GM23338 (cell line): ENCODE results near the gene FGFBP1. TPM values are rescaled to one million over a fixed set of nuclear protein-coding genes. Genes with fewer than 3 reads are reported as not detected.

Experiments used
- ATAC-seq: fragments of 200-7000 bp; cut with Tn5 transposase; 3 replicates; pipeline ENCODE4 v1.9.1; 2020
- DNase-seq: peaks from one replicate; pipeline ENCODE4 v3.0.0-alpha.2; 2015; ENCODE audit warnings: low spot score
- H2AFZ ChIP-seq: fragments of 200-600 bp; sonication (generic); 2 replicates; pipeline ENCODE4 v1.8.0; 2016; ENCODE audit warnings: antibody characterized with exemption, mild to moderate bottlenecking, moderate library complexity
- H3F3A ChIP-seq: fragments of 200-600 bp; sonication (generic); replicated peaks from 2 replicates; pipeline ENCODE4 v1.8.0; 2017; ENCODE audit warnings: antibody characterized with exemption, mixed run types, low read depth
- H3K27ac ChIP-seq: fragments of 200-600 bp; sonication (generic); 2 replicates; pipeline ENCODE4 v1.6.1; 2016; ENCODE audit warnings: low read depth
- H3K27me3 ChIP-seq: fragments of 200-600 bp; sonication (generic); 2 replicates; pipeline ENCODE4 v1.8.0; 2016; ENCODE audit warnings: mild to moderate bottlenecking, mixed run types, moderate library complexity; ENCODE audit not compliant: insufficient read depth
- H3K36me3 ChIP-seq: fragments of 200-600 bp; sonication (generic); 2 replicates; pipeline ENCODE4 v1.8.0; 2016; ENCODE audit warnings: mild to moderate bottlenecking; ENCODE audit not compliant: insufficient read depth
- H3K4me1 ChIP-seq: fragments of 200-600 bp; sonication (generic); 2 replicates; pipeline ENCODE4 v1.8.0; 2016; ENCODE audit warnings: mild to moderate bottlenecking, moderate library complexity; ENCODE audit not compliant: insufficient read depth
- H3K4me2 ChIP-seq: fragments of 200-600 bp; sonication (generic); 2 replicates; pipeline ENCODE4 v1.7.1; 2017; ENCODE audit warnings: mixed run types
- H3K4me3 ChIP-seq: fragments of 200-600 bp; sonication (generic); 2 replicates; pipeline ENCODE4 v1.6.1; 2016; ENCODE audit warnings: mixed run types
- H3K79me2 ChIP-seq: fragments of 200-600 bp; sonication (generic); replicated peaks from 2 replicates; pipeline ENCODE4 v1.8.0; 2017; ENCODE audit warnings: mild to moderate bottlenecking; ENCODE audit not compliant: insufficient read depth
- H3K9me2 ChIP-seq: fragments of 200-600 bp; sonication (generic); 2 replicates; pipeline ENCODE4 v1.8.0; 2017; ENCODE audit not compliant: insufficient read depth
- H4K20me1 ChIP-seq: fragments of 200-600 bp; sonication (generic); replicated peaks from 2 replicates; pipeline ENCODE4 v1.8.0; 2017; ENCODE audit warnings: mild to moderate bottlenecking; ENCODE audit not compliant: insufficient read depth
- H3K27ac Mint-ChIP-seq: 2 replicates; pipeline ENCODE4 v1.8.0; 2020; ENCODE audit warnings: inconsistent platforms, mild to moderate bottlenecking, moderate library complexity, mixed read lengths
- H3K27me3 Mint-ChIP-seq: 3 replicates; pipeline ENCODE4 v1.8.0; 2022; ENCODE audit warnings: low read depth, mild to moderate bottlenecking, moderate library complexity, mixed read lengths, inconsistent platforms; ENCODE audit not compliant: insufficient read depth, poor library complexity
- H3K36me3 Mint-ChIP-seq: 3 replicates; pipeline ENCODE4 v1.8.0; 2021; ENCODE audit warnings: low read depth, mild to moderate bottlenecking, inconsistent platforms, moderate library complexity, mixed read lengths
- H3K4me1 Mint-ChIP-seq: 3 replicates; pipeline ENCODE4 v1.8.0; 2020; ENCODE audit warnings: mild to moderate bottlenecking, inconsistent platforms, mixed read lengths
- H3K4me3 Mint-ChIP-seq: 3 replicates; pipeline ENCODE4 v1.8.0; 2021; ENCODE audit warnings: moderate library complexity, mild to moderate bottlenecking, inconsistent platforms, mixed read lengths
- H3K9me3 Mint-ChIP-seq: 3 replicates; pipeline ENCODE4 v1.8.0; 2020; ENCODE audit warnings: moderate library complexity, mild to moderate bottlenecking, inconsistent platforms, mixed read lengths
- CREB1 ChIP-seq: fragments of 250-450 bp; sonication (Bioruptor Pico); IDR thresholded peaks from 2 replicates; pipeline ENCODE4 v1.5.0; 2020; ENCODE audit warnings: low read depth, mild to moderate bottlenecking, moderate library complexity
- EZH2 ChIP-seq: fragments of 200-600 bp; sonication (generic); IDR thresholded peaks from one replicate; pipeline ENCODE4 v1.8.0; 2017; ENCODE audit warnings: antibody characterized with exemption, mild to moderate bottlenecking, low read depth; ENCODE audit not compliant: unreplicated experiment
- EZH2phosphoT487 ChIP-seq: fragments of 200-600 bp; sonication (generic); IDR thresholded peaks from one replicate; pipeline ENCODE4 v1.8.1; 2018; ENCODE audit warnings: antibody characterized with exemption; ENCODE audit not compliant: unreplicated experiment
- JUNB ChIP-seq: IDR thresholded peaks from one replicate; pipeline ENCODE4 v1.6.1; 2016; ENCODE audit warnings: antibody characterized with exemption; ENCODE audit not compliant: unreplicated experiment
- NANOG ChIP-seq: IDR thresholded peaks from 2 replicates; pipeline ENCODE4 v1.6.1; 2016; ENCODE audit warnings: antibody characterized with exemption, borderline replicate concordance
- POLR2AphosphoS5 ChIP-seq: IDR thresholded peaks from 2 replicates; pipeline ENCODE4 v1.6.1; 2016; ENCODE audit warnings: antibody characterized with exemption, low read depth
- STAT1 ChIP-seq: IDR thresholded peaks from one replicate; pipeline ENCODE4 v1.6.1; 2016; ENCODE audit warnings: antibody characterized with exemption; ENCODE audit not compliant: unreplicated experiment
- ZNF114 ChIP-seq: fragments of 250-450 bp; sonication (Bioruptor Pico); IDR thresholded peaks from 2 replicates; pipeline ENCODE4 v1.5.0; 2020; ENCODE audit warnings: mild to moderate bottlenecking, moderate library complexity
- ZNF331 ChIP-seq: fragments of 250-450 bp; sonication (Bioruptor Pico); IDR thresholded peaks from 2 replicates; pipeline ENCODE4 v1.5.0; 2020; ENCODE audit warnings: low read depth, mild to moderate bottlenecking, moderate library complexity
- polyA plus RNA-seq: library from polyadenylated mRNA; unstranded; fragments of >200 nt; fragmentation: Nextera tagmentation; extraction: Ambion mirVana; gene quantifications from 2 replicates; pipeline ENCODE4 v1.2.1, GENCODE V29; 2016
- total RNA-seq: library from RNA; depleted of rRNA; stranded (reverse); fragments of >200 nt; shearing (Covaris generic); gene quantifications from 2 replicates; pipeline ENCODE4 v1.2.3, GENCODE V29; 2014
- TF ChIP-seq, protein P1 (sequence below): IDR thresholded peaks from 2 replicates; pipeline ENCODE4 v1.6.1; 2016; ENCODE audit warnings: antibody characterized with exemption
- TF ChIP-seq, protein P2 (sequence below): fragments of 250-450 bp; sonication (Bioruptor Pico); IDR thresholded peaks from 2 replicates; pipeline ENCODE4 v1.5.0; 2020; ENCODE audit warnings: mild to moderate bottlenecking, moderate library complexity
- TF ChIP-seq, protein P3 (sequence below), 2 experiments: fragments of 200-600 bp in 1 of 2; sonication (generic) in 1 of 2; conservative IDR thresholded peaks; 2 replicates each; pipeline versions ENCODE4 v1.5.1 to v1.6.1; 2016 to 2017; ENCODE audit warnings: antibody characterized with exemption in 2 of 2, low read depth in 2 of 2, mild to moderate bottlenecking in 2 of 2, moderate library complexity in 1 of 2
- TF ChIP-seq, protein P4 (sequence below): IDR thresholded peaks from one replicate; pipeline ENCODE4 v1.6.1; 2018; ENCODE audit warnings: antibody characterized with exemption; ENCODE audit not compliant: unreplicated experiment

Gene FGFBP1
- total and polyA plus RNA-seq, 2 experiments from 2014 or later, result 0.15 TPM; not detected in 1

DNA sequence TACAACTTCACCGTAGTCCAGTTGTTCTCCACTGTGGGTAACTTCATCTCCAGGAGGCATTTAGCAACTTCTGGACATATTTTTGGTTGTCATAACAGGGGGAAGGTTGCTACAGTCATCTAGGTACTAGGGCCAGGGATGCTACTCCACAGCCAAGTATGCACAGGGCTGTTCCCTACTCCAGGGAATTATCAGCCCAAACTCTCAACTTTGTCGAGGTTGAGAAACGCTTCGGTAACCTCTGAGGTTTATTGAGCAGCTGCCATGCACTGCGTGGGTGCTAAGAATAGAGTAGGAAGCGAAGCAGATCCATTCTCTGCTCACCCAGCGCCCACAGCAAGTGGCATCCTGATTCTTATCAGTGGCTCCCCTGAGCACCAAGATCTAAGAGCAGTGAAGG is 8.2 kb downstream of the FGFBP1 start:
- Histone ChIP-seq H3K9me2 (peaks cover 7% of the 10 kb centered on the region; the same call in 1 of the 2 replicates), H4K20me1 (no peaks in the 10 kb centered on the region)
- no peak for ATAC-seq

More for the DNA sequence above, 8.2 kb downstream of the FGFBP1 start:
- Mint-ChIP-seq H3K4me3 (no peak overlapping the region), H3K36me3 (no peaks in the 10 kb centered on the region), H3K27me3 (peaks cover 1% of the 10 kb centered on the region), H3K4me1 (no peaks in the 10 kb centered on the region), H3K27ac (no peak overlapping the region), H3K9me3 (no peaks in the 10 kb centered on the region)
- no peaks in the 10 kb centered on the region for H3K79me2 ChIP-seq
- H3K27ac ChIP-seq, result no peak overlapping the region
- no peaks in the 10 kb centered on the region for H3K36me3 ChIP-seq
- no peak for TF ChIP-seq ZNF114 (CRISPR knock-in tag)
- TF ChIP-seq EZH2phosphoT487, result no peak
- no peak for TF ChIP-seq POLR2AphosphoS5
- TF ChIP-seq, protein P1, sequence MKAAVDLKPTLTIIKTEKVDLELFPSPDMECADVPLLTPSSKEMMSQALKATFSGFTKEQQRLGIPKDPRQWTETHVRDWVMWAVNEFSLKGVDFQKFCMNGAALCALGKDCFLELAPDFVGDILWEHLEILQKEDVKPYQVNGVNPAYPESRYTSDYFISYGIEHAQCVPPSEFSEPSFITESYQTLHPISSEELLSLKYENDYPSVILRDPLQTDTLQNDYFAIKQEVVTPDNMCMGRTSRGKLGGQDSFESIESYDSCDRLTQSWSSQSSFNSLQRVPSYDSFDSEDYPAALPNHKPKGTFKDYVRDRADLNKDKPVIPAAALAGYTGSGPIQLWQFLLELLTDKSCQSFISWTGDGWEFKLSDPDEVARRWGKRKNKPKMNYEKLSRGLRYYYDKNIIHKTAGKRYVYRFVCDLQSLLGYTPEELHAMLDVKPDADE, result no peak
- no peak for TF ChIP-seq STAT1
- TF ChIP-seq NANOG, result no peak
- no peak for TF ChIP-seq JUNB
- TF ChIP-seq, protein P2, sequence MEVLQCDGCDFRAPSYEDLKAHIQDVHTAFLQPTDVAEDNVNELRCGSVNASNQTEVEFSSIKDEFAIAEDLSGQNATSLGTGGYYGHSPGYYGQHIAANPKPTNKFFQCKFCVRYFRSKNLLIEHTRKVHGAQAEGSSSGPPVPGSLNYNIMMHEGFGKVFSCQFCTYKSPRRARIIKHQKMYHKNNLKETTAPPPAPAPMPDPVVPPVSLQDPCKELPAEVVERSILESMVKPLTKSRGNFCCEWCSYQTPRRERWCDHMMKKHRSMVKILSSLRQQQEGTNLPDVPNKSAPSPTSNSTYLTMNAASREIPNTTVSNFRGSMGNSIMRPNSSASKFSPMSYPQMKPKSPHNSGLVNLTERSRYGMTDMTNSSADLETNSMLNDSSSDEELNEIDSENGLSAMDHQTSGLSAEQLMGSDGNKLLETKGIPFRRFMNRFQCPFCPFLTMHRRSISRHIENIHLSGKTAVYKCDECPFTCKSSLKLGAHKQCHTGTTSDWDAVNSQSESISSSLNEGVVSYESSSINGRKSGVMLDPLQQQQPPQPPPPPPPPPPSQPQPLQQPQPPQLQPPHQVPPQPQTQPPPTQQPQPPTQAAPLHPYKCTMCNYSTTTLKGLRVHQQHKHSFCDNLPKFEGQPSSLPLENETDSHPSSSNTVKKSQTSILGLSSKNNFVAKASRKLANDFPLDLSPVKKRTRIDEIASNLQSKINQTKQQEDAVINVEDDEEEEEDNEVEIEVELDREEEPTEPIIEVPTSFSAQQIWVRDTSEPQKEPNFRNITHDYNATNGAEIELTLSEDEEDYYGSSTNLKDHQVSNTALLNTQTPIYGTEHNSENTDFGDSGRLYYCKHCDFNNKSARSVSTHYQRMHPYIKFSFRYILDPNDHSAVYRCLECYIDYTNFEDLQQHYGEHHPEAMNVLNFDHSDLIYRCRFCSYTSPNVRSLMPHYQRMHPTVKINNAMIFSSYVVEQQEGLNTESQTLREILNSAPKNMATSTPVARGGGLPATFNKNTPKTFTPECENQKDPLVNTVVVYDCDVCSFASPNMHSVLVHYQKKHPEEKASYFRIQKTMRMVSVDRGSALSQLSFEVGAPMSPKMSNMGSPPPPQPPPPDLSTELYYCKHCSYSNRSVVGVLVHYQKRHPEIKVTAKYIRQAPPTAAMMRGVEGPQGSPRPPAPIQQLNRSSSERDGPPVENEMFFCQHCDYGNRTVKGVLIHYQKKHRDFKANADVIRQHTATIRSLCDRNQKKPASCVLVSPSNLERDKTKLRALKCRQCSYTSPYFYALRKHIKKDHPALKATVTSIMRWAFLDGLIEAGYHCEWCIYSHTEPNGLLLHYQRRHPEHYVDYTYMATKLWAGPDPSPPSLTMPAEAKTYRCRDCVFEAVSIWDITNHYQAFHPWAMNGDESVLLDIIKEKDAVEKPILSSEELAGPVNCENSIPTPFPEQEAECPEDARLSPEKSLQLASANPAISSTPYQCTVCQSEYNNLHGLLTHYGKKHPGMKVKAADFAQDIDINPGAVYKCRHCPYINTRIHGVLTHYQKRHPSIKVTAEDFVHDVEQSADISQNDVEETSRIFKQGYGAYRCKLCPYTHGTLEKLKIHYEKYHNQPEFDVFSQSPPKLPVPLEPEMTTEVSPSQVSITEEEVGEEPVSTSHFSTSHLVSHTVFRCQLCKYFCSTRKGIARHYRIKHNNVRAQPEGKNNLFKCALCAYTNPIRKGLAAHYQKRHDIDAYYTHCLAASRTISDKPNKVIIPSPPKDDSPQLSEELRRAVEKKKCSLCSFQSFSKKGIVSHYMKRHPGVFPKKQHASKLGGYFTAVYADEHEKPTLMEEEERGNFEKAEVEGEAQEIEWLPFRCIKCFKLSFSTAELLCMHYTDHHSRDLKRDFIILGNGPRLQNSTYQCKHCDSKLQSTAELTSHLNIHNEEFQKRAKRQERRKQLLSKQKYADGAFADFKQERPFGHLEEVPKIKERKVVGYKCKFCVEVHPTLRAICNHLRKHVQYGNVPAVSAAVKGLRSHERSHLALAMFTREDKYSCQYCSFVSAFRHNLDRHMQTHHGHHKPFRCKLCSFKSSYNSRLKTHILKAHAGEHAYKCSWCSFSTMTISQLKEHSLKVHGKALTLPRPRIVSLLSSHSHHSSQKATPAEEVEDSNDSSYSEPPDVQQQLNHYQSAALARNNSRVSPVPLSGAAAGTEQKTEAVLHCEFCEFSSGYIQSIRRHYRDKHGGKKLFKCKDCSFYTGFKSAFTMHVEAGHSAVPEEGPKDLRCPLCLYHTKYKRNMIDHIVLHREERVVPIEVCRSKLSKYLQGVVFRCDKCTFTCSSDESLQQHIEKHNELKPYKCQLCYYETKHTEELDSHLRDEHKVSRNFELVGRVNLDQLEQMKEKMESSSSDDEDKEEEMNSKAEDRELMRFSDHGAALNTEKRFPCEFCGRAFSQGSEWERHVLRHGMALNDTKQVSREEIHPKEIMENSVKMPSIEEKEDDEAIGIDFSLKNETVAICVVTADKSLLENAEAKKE, result no peak
- TF ChIP-seq, protein P3, sequence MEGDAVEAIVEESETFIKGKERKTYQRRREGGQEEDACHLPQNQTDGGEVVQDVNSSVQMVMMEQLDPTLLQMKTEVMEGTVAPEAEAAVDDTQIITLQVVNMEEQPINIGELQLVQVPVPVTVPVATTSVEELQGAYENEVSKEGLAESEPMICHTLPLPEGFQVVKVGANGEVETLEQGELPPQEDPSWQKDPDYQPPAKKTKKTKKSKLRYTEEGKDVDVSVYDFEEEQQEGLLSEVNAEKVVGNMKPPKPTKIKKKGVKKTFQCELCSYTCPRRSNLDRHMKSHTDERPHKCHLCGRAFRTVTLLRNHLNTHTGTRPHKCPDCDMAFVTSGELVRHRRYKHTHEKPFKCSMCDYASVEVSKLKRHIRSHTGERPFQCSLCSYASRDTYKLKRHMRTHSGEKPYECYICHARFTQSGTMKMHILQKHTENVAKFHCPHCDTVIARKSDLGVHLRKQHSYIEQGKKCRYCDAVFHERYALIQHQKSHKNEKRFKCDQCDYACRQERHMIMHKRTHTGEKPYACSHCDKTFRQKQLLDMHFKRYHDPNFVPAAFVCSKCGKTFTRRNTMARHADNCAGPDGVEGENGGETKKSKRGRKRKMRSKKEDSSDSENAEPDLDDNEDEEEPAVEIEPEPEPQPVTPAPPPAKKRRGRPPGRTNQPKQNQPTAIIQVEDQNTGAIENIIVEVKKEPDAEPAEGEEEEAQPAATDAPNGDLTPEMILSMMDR (conservative IDR thresholded peaks at IDR 0.05; ENCODE audit: low read depth in 2 of 2), result no peak
- TF ChIP-seq CREB1 (CRISPR knock-in tag), result no peak
- TF ChIP-seq, protein P4, sequence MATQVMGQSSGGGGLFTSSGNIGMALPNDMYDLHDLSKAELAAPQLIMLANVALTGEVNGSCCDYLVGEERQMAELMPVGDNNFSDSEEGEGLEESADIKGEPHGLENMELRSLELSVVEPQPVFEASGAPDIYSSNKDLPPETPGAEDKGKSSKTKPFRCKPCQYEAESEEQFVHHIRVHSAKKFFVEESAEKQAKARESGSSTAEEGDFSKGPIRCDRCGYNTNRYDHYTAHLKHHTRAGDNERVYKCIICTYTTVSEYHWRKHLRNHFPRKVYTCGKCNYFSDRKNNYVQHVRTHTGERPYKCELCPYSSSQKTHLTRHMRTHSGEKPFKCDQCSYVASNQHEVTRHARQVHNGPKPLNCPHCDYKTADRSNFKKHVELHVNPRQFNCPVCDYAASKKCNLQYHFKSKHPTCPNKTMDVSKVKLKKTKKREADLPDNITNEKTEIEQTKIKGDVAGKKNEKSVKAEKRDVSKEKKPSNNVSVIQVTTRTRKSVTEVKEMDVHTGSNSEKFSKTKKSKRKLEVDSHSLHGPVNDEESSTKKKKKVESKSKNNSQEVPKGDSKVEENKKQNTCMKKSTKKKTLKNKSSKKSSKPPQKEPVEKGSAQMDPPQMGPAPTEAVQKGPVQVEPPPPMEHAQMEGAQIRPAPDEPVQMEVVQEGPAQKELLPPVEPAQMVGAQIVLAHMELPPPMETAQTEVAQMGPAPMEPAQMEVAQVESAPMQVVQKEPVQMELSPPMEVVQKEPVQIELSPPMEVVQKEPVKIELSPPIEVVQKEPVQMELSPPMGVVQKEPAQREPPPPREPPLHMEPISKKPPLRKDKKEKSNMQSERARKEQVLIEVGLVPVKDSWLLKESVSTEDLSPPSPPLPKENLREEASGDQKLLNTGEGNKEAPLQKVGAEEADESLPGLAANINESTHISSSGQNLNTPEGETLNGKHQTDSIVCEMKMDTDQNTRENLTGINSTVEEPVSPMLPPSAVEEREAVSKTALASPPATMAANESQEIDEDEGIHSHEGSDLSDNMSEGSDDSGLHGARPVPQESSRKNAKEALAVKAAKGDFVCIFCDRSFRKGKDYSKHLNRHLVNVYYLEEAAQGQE, result no peak
- no peak for TF ChIP-seq EZH2
- no peak for TF ChIP-seq ZNF331
- H3K4me1 ChIP-seq, result no peaks in the 10 kb centered on the region
- DNase-seq, result no peak
- no peaks in the 10 kb centered on the region for H3F3A ChIP-seq
- no peaks in the 10 kb centered on the region for H3K27me3 ChIP-seq
- no peak overlapping the region for H3K4me3 ChIP-seq
- no peak overlapping the region for H2AFZ ChIP-seq
- H3K4me2 ChIP-seq, result no peak overlapping the region
